ENCODE measurements around the gene BMP4. TPM values are rescaled to one million over a fixed set of nuclear protein-coding genes. Genes with fewer than 3 reads are reported as not detected.

BMP4 gene
- total and polyA plus RNA-seq, 2 experiments from 2014 or later, result 2.5 to 3.9 TPM

- Mint-ChIP-seq H3K4me1 (no peaks in the 10 kb centered on the region), H3K27ac (no peak overlapping the region), H3K4me3 (no peak overlapping the region), H3K27me3 (ENCODE audit: insufficient read depth, low read depth, poor library complexity) (peaks cover 2% of the 10 kb centered on the region), H3K9me3 (no peaks in the 10 kb centered on the region), H3K36me3 (ENCODE audit: low read depth) (peaks cover 3% of the 10 kb centered on the region; the same call in 1 of the 3 replicates)
- no peaks in the 10 kb centered on the region for H3F3A ChIP-seq (replicated peaks; ENCODE audit: low read depth)
- DNase-seq (ENCODE audit: low spot score) (no peak), ATAC-seq (no peak)
- H3K9me2 ChIP-seq (ENCODE audit: insufficient read depth), result no peaks in the 10 kb centered on the region; the same call in 1 of the 2 replicates
- H3K4me3 ChIP-seq, result no peak overlapping the region
- H3K27me3 ChIP-seq (ENCODE audit: insufficient read depth), result no peaks in the 10 kb centered on the region
- no peak for TF ChIP-seq STAT1 (IDR thresholded peaks at IDR 0.05; ENCODE audit: unreplicated experiment)
- no peak for TF ChIP-seq EZH2 (IDR thresholded peaks at IDR 0.05; ENCODE audit: low read depth, unreplicated experiment)
- H2AFZ ChIP-seq, result no peak overlapping the region
- H4K20me1 ChIP-seq (replicated peaks; ENCODE audit: insufficient read depth), result no peaks in the 10 kb centered on the region
- H3K4me1 ChIP-seq (ENCODE audit: insufficient read depth), result no peaks in the 10 kb centered on the region
- no peaks in the 10 kb centered on the region for H3K79me2 ChIP-seq (replicated peaks; ENCODE audit: insufficient read depth)
- no peak overlapping the region for H3K4me2 ChIP-seq
- H3K27ac ChIP-seq (ENCODE audit: low read depth), result no peak overlapping the region
- no peaks in the 10 kb centered on the region for H3K36me3 ChIP-seq (ENCODE audit: insufficient read depth)
These were observed 56.1 kb downstream of the BMP4 start for GRCh38 chr14:53900499-53900898.

Small RNA genes lying within 50 kb of the gene (microRNA-seq; reads per million reads assigned to microRNA genes)
- not detected for gene MIR5580

Small RNA genes lying within 50 kb of the gene (small RNA-seq; reads per million reads assigned to genes)
- not detected for gene MIR5580 (ENCODE audit: low replicate concordance)
